A549 (cell line): ENCODE data around the gene KLF16. TPM values are rescaled to one million over a fixed set of nuclear protein-coding genes. Genes with fewer than 3 reads are reported as not detected.

Experiments
- ATAC-seq, 2 experiments: fragments of 200-7000 bp in 1 of 2; fragments of >200 bp in 1 of 2; cut with Nextera tagmentation in 1 of 2; cut with Tn5 transposase in 1 of 2; 3 replicates each; pipeline versions ENCODE4 v1.8.0 to v1.9.1; 2018 to 2020; ENCODE audit warnings: mild to moderate bottlenecking in 1 of 2, moderate library complexity in 1 of 2
- CTCF ChIA-PET: fragments of 300-600 bp; sonication (Branson Sonifier 250); formaldehyde crosslinking; extraction: SDS; loops from one replicate; lab custom pipeline; 2021; ENCODE audit warnings: antibody characterized with exemption, inconsistent platforms; lab: Yijun Ruan, JAX
- POLR2A ChIA-PET: fragments of 350-600 bp; formaldehyde crosslinking; extraction: SDS; loops from one replicate; lab custom pipeline; 2021; ENCODE audit warnings: antibody characterized with exemption, inconsistent platforms; lab: Yijun Ruan, JAX
- DNase-seq, 2 experiments: peaks; one replicate each; pipeline versions ENCODE4 v3.0.0 to v3.0.0-alpha.2; 2011 to 2016; ENCODE audit warnings: low read depth in 1 of 2, low spot score in 1 of 2
- FAIRE-seq: peaks from 2 replicates; lab custom pipeline; 2011; peaks lifted over from hg19 to GRCh38; lab: Jason Lieb, UNC
- H3K27ac ChIP-seq, 2 experiments: fragments of >200 bp; sonication (Bioruptor Twin); formaldehyde crosslinking; 3 replicates each; pipeline ENCODE4 v1.5.1; 2016 to 2017
- H3K4me1 ChIP-seq: fragments of >200 bp; sonication (Bioruptor Twin); formaldehyde crosslinking; 3 replicates; pipeline ENCODE4 v1.6.1; 2016
- H3K4me2 ChIP-seq: fragments of >200 bp; sonication (Bioruptor Twin); formaldehyde crosslinking; 3 replicates; pipeline ENCODE4 v1.6.1; 2016
- H3K4me3 ChIP-seq: fragments of >200 bp; sonication (Bioruptor Twin); formaldehyde crosslinking; 3 replicates; pipeline ENCODE4 v1.5.1; 2016
- H3K9me3 ChIP-seq: fragments of >200 bp; sonication (Bioruptor Twin); formaldehyde crosslinking; 3 replicates; pipeline ENCODE4 v1.6.1; 2016
- BCL3 ChIP-seq: fragments of >200 bp; sonication (Bioruptor Twin); formaldehyde crosslinking; IDR thresholded peaks from 3 replicates; pipeline ENCODE4 v1.6.1; 2016
- CHD2 ChIP-seq: fragments of 150-350 bp; IDR thresholded peaks from 2 replicates; pipeline ENCODE4 v1.6.1; 2014; ENCODE audit warnings: low read length; ENCODE audit not compliant: partially characterized antibody
- EHMT2 ChIP-seq: fragments of 200-600 bp; sonication (generic); IDR thresholded peaks from 2 replicates; pipeline ENCODE4 v1.6.1; 2016; ENCODE audit warnings: antibody characterized with exemption, low read depth, mild to moderate bottlenecking, moderate library complexity
- ELK1 ChIP-seq: fragments of 150-350 bp; IDR thresholded peaks from 2 replicates; pipeline ENCODE4 v1.6.1; 2014; ENCODE audit warnings: low read depth, mild to moderate bottlenecking, low read length
- ESRRA ChIP-seq: fragments of 150-350 bp; IDR thresholded peaks from 2 replicates; pipeline ENCODE4 v1.6.1; 2014; ENCODE audit warnings: mild to moderate bottlenecking, low read length, borderline replicate concordance
- FOSB ChIP-seq: fragments of 250-450 bp; sonication (Bioruptor Pico); IDR thresholded peaks from 2 replicates; pipeline ENCODE4 v1.5.0; 2020; ENCODE audit warnings: mild to moderate bottlenecking, moderate library complexity
- FOSL2 ChIP-seq, 2 experiments: fragments of 450-650 bp in 1 of 2; fragments of >200 bp in 1 of 2; sonication (Bioruptor Twin) in 1 of 2; formaldehyde crosslinking; IDR thresholded peaks; 2 replicates each; pipeline versions ENCODE4 v1.5.0 to v1.6.1; 2016 to 2020; ENCODE audit warnings: mild to moderate bottlenecking in 1 of 2, moderate library complexity in 1 of 2
- FOXS1 ChIP-seq: fragments of 250-450 bp; sonication (Bioruptor Pico); IDR thresholded peaks from 2 replicates; pipeline ENCODE4 v1.5.0; 2020; ENCODE audit warnings: mild to moderate bottlenecking, moderate library complexity
- GATA3 ChIP-seq: IDR thresholded peaks from 2 replicates; pipeline ENCODE4 v1.6.1; 2012; ENCODE audit warnings: borderline replicate concordance
- HDAC2 ChIP-seq: fragments of 200-600 bp; sonication (generic); IDR thresholded peaks from 2 replicates; pipeline ENCODE4 v1.6.1; 2016
- HEYL ChIP-seq: fragments of 250-450 bp; sonication (Bioruptor Pico); IDR thresholded peaks from 2 replicates; pipeline ENCODE4 v1.8.0; 2021; ENCODE audit warnings: mild to moderate bottlenecking, moderate library complexity
- HOXB13 ChIP-seq: fragments of 250-450 bp; sonication (Bioruptor Pico); IDR thresholded peaks from 2 replicates; pipeline ENCODE4 v1.5.0; 2020; ENCODE audit warnings: low read depth, mild to moderate bottlenecking, moderate library complexity
- HOXB5 ChIP-seq: fragments of 250-450 bp; sonication (Bioruptor Pico); IDR thresholded peaks from 2 replicates; pipeline ENCODE4 v1.5.0; 2020; ENCODE audit warnings: mild to moderate bottlenecking, moderate library complexity
- JUN ChIP-seq, 2 experiments: fragments of >200 bp; sonication (Bioruptor Twin); formaldehyde crosslinking; IDR thresholded peaks; 2 replicates in 1 of 2; 3 replicates in 1 of 2; pipeline ENCODE4 v1.6.1; 2016 to 2017
- JUNB ChIP-seq: fragments of >200 bp; sonication (Bioruptor Twin); formaldehyde crosslinking; IDR thresholded peaks from 2 replicates; pipeline ENCODE4 v1.6.1; 2016
- KDM1A ChIP-seq: fragments of 200-600 bp; sonication (generic); IDR thresholded peaks from 2 replicates; pipeline ENCODE4 v1.6.1; 2016; ENCODE audit warnings: low read depth, mild to moderate bottlenecking
- MAFK ChIP-seq: fragments of 450-650 bp; IDR thresholded peaks from 2 replicates; pipeline ENCODE4 v1.6.1; 2014; ENCODE audit not compliant: partially characterized antibody
- MAZ ChIP-seq: fragments of 150-350 bp; IDR thresholded peaks from 2 replicates; pipeline ENCODE4 v1.6.1; 2014; ENCODE audit warnings: antibody characterized with exemption, low read depth, low read length, borderline replicate concordance
- MYC ChIP-seq: IDR thresholded peaks from 2 replicates; pipeline ENCODE4 v1.6.1; 2012; ENCODE audit warnings: mild to moderate bottlenecking, inconsistent platforms, low read length, improper control_type of control experiment, borderline replicate concordance
- NFE2L2 ChIP-seq: fragments of 150-350 bp; conservative IDR thresholded peaks from 2 replicates; pipeline ENCODE4 v1.6.1; 2014; ENCODE audit warnings: low read length
- PHF8 ChIP-seq: fragments of 200-600 bp; sonication (generic); IDR thresholded peaks from 2 replicates; pipeline ENCODE4 v1.6.1; 2016; ENCODE audit warnings: low read depth, mild to moderate bottlenecking, antibody characterized with exemption, moderate library complexity, borderline replicate concordance
- POLR2AphosphoS2 ChIP-seq: conservative IDR thresholded peaks from 2 replicates; pipeline ENCODE4 v1.6.1; 2012; ENCODE audit warnings: low read length, improper control_type of control experiment, inconsistent platforms
- SMC3 ChIP-seq: fragments of >200 bp; sonication (Bioruptor Twin); formaldehyde crosslinking; IDR thresholded peaks from 3 replicates; pipeline ENCODE4 v1.6.1; 2018; ENCODE audit warnings: inconsistent platforms
- SREBF2 ChIP-seq: fragments of 450-650 bp; IDR thresholded peaks from 2 replicates; pipeline ENCODE4 v1.6.1; 2014; ENCODE audit warnings: mild to moderate bottlenecking, moderate library complexity
- TFCP2L1 ChIP-seq: fragments of 250-450 bp; sonication (Bioruptor Pico); IDR thresholded peaks from 2 replicates; pipeline ENCODE4 v1.5.0; 2021; ENCODE audit warnings: mild to moderate bottlenecking
- ZC3H11A ChIP-seq: fragments of 450-650 bp; IDR thresholded peaks from 2 replicates; pipeline ENCODE4 v1.6.1; 2014; ENCODE audit warnings: antibody characterized with exemption, mild to moderate bottlenecking
- ZFP36 ChIP-seq: fragments of 450-650 bp; IDR thresholded peaks from 2 replicates; pipeline ENCODE4 v1.6.1; 2014; ENCODE audit warnings: borderline replicate concordance; ENCODE audit not compliant: partially characterized antibody
- ZNF302 ChIP-seq: fragments of 250-450 bp; sonication (Bioruptor Pico); IDR thresholded peaks from 2 replicates; pipeline ENCODE4 v1.9.0; 2021; ENCODE audit warnings: inconsistent platforms, mild to moderate bottlenecking, moderate library complexity
- ZSCAN20 ChIP-seq: fragments of 250-450 bp; sonication (Bioruptor Pico); IDR thresholded peaks from 2 replicates; pipeline ENCODE4 v1.8.0; 2022; ENCODE audit warnings: mild to moderate bottlenecking, moderate library complexity
- WGBS: methylation state at CpG from one replicate; pipeline ENCODE4 v1.1.6; 2017; ENCODE audit errors: missing lambda C conversion rate; 5-methylcytosine and 5-hydroxymethylcytosine counted together
- polyA plus RNA-seq, 4 experiments: library from polyadenylated mRNA; depleted of rRNA in 3 of 4; stranded (reverse); fragments of >200 nt; fragmentation: RNase III in 1 of 4; extraction: RNeasy Plus Mini Kit Qiagen cat#74134 plus additional on column Dnase treatment in 1 of 4; gene quantifications; 2 replicates in 3 of 4; 3 replicates in 1 of 4; pipeline ENCODE4 v1.2.3, GENCODE V29; 2011 to 2017

The KLF16 gene
- polyA plus RNA-seq, 2 of the 4 experiments (the other 2 are of a cell fraction), result 5.8 to 25.7 TPM

DNA sequence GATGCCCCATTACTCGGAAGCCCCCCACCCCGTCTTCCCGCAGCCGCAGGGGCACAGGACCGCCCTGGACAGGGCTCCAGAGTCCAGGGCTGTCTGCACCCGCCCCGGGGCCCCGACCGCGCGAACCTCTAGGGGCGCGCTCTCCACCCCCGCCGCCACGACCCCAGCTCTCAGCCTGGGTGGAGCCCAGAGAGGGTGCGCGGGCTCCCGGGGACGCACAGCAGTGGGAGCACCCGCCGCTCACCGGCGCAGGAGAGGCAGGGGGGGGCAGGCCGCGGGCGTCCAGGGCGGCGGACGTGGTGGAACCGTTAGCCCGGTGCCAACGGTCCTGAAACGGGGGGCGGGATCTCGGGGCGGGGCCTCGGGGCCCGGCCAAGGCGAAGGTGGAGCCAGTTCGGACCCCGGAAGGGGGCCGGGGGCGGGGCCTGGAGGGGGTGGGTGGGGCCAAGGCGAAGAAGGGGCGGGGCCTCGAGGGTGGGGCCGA is 51.4 kb downstream of the KLF16 start, which contains the start of gene ATP8B3:
ATP8B3 (minus strand) TSS at position 335 of the 484 bp plus-strand sequence. CDS start 540 bp downstream, outside the sequence.
- peak within 1 kb of the TSS; percentile 81 for H3K4me3 ChIP-seq
- peak; percentile 81 for TF ChIP-seq ZFP36
- TF ChIP-seq HDAC2, result no peak
- peak in 1 of 2 experiments; percentile 43; a peak in 1 of 5 replicates for TF ChIP-seq JUN (IDR thresholded peaks at IDR 0.05)
- ChIA-PET CTCF (interaction anchor here (0.5 to 3.6 kb wide), 7 partner anchors 14 to 139 kb away, joined by 3 to 13 read pairs (median 5); no protein-coding TSS in a partner anchor), POLR2A (no interaction called here)
- no peaks in the 10 kb centered on the region for H3K9me3 ChIP-seq
- DNase-seq (peak in 1 of 2 experiments; percentile 56), ATAC-seq (peak; percentile 48 to 60), FAIRE-seq (no peak)
- WGBS, result no CpG with 5 or more reads among the region's 48 CpGs
- H3K4me1 ChIP-seq, result peaks cover 13% of the 10 kb centered on the region
- peak within 1 kb of the TSS; percentile 100 for H3K4me2 ChIP-seq
- peak within 1 kb of the TSS; percentile 92 to 96 for H3K27ac ChIP-seq

DNA sequence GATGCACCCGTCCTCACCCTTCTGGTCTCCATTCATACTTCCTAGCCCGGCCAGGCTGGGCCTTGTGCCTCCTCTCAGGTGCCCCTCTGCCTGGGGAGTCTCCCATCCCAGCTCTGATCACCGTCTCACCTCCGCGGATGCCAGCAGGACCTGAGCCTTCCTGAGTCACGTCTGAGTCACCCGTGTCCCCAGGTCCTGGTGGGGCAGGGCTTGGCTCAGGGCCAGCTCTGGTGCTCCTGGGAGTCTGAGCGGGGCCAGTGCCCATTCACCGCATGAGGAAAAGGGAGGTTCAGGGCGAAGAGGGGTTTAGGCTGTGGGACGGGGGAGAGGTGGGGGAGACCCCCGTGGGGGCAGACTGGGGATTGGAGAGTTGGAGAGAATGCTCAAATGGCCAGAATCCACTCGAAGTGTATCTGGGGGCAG is 51.9 kb downstream of the KLF16 start:
- CTCF ChIA-PET, result interaction anchor here (0.5 to 3.6 kb wide), 7 partner anchors 15 to 139 kb away, joined by 3 to 13 read pairs (median 5); no protein-coding TSS in a partner anchor
- peak overlapping the region; percentile 92 to 96 for H3K27ac ChIP-seq
- TF ChIP-seq GATA3, result no peak
- TF ChIP-seq SREBF2, result no peak
- no peak for TF ChIP-seq ZSCAN20 (CRISPR knock-in tag)
- no peak for TF ChIP-seq HDAC2
- peak; percentile 62 for TF ChIP-seq FOSL2 (IDR thresholded peaks at IDR 0.05)
- TF ChIP-seq FOSL2 (CRISPR knock-in tag; IDR thresholded peaks at IDR 0.05), result peak; percentile 90
- no peak for TF ChIP-seq MYC
- TF ChIP-seq EHMT2, result no peak
- TF ChIP-seq PHF8, result no peak
- no peak for TF ChIP-seq BCL3
- no peak for TF ChIP-seq SMC3
- TF ChIP-seq KDM1A, result no peak
- 0 out of 5 replicates have a peak, but pooled peaks of 1 of the 2 experiments have one; percentile 9 for TF ChIP-seq JUN (IDR thresholded peaks at IDR 0.05)
- no peak for TF ChIP-seq ELK1
- no peak for TF ChIP-seq ZNF302 (CRISPR knock-in tag)
- no peak for TF ChIP-seq HOXB5 (CRISPR knock-in tag)
- TF ChIP-seq MAFK, result no peak
- no peak for TF ChIP-seq MAZ
- TF ChIP-seq, all 56 proteins: peak for 2
- no peaks in the 10 kb centered on the region for H3K9me3 ChIP-seq
- H3K4me2 ChIP-seq, result peak overlapping the region; percentile 100
- FAIRE-seq (no peak), DNase-seq (peak; percentile 81 to 92), ATAC-seq (peak; percentile 27 to 32)
- 3% methylated on average over 5 of the region's 13 CpGs for WGBS
- H3K4me3 ChIP-seq, result peak overlapping the region; percentile 81
- POLR2A ChIA-PET, result no interaction called here
- H3K4me1 ChIP-seq, result peaks cover 13% of the 10 kb centered on the region

DNA sequence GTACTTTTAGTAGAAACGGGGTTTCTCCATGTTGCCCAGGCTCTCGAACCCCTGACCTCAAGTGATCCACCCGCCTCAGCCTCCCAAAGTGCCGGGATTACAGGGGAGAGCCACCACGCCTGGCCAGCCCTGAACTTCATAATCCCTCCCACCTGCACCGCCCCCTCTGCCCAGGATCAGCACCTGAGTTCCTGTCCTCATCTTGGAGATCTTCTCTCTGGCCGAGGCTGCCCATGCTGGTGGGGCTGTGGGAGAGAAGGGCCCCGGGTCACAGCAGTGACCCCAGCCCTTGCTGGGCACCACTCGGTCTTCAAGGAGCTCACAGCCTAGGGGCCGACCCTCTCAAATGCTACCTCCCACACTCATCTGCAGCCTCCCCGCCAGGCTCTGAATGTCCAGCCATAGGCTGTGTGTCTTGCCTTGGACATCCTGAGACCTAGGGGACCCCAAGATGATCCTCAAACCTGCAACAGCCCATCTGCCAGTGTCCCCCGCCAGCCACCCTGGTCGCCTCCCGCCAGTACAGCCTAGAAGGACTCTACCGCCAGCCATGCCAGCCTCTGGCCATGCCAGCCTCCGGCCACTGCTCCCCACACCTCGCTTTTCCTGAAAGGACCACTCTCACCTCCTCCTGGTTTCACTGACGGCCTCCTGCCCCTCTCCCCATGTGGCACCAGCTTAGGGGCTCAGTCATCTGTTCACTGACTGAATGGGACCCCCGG is 52.8 kb downstream of the KLF16 start:
- DNase-seq, result no peak
- H3K27ac ChIP-seq, result peak overlapping the region; percentile 92 to 96; a peak in 5 of 6 replicates
- TF ChIP-seq ELK1 (no peak), JUNB (no peak), EHMT2 (no peak), CHD2 (no peak), ESRRA (no peak), SREBF2 (no peak), FOSB (CRISPR knock-in tag) (no peak), HEYL (CRISPR knock-in tag) (no peak), JUN (IDR thresholded peaks at IDR 0.05) (no peak), HOXB13 (CRISPR knock-in tag) (no peak), NFE2L2 (no peak), POLR2AphosphoS2 (no peak), FOXS1 (CRISPR knock-in tag) (no peak), TFCP2L1 (no peak), ZC3H11A (no peak)
- 84% methylated on average over 13 of the region's 19 CpGs for WGBS
- no peak overlapping the region for H3K4me3 ChIP-seq
- no peaks in the 10 kb centered on the region for H3K9me3 ChIP-seq
- peaks cover 13% of the 10 kb centered on the region for H3K4me1 ChIP-seq
- no peak for FAIRE-seq
- ChIA-PET CTCF (interaction anchor here (1.3 to 3.6 kb wide), 6 partner anchors 15 to 138 kb away, joined by 3 to 13 read pairs (median 6); no protein-coding TSS in a partner anchor), POLR2A (no interaction called here)
- peak overlapping the region; percentile 100 for H3K4me2 ChIP-seq
- no peak for ATAC-seq
